Sigmoid colon (tissue), 7 donors: ENCODE measurements around the gene MATCAP1. TPM values are rescaled to one million over a fixed set of nuclear protein-coding genes. Genes with fewer than 3 reads are reported as not detected.

Experiments used
- DNase-seq: peaks from one replicate; pipeline ENCODE4 v3.0.0-alpha.2; 2019
- H3K27ac ChIP-seq, 4 donors: fragments of 200-600 bp; sonication (generic); one replicate each; pipeline ENCODE4 v1.5.1; 2016 to 2019; ENCODE audit warnings: mild to moderate bottlenecking in 1 of 4
- H3K27me3 ChIP-seq, 3 donors: fragments of 200-600 bp; sonication (generic); one replicate each; pipeline ENCODE4 v1.5.1; 2019; ENCODE audit warnings: mild to moderate bottlenecking in 1 of 3
- H3K36me3 ChIP-seq, 4 donors: fragments of 200-600 bp; sonication (generic); one replicate each; pipeline ENCODE4 v1.5.1; 2016 to 2019
- H3K4me1 ChIP-seq, 4 donors: fragments of 200-600 bp; sonication (generic); one replicate each; pipeline ENCODE4 v1.5.1; 2017 to 2019
- H3K4me3 ChIP-seq, 4 donors: fragments of 200-600 bp; sonication (generic); one replicate each; pipeline ENCODE4 v1.5.1; 2017 to 2019; ENCODE audit warnings: mild to moderate bottlenecking in 2 of 4, moderate library complexity in 1 of 4
- H3K9me3 ChIP-seq, 4 donors: fragments of 200-600 bp in 3 of 4; sonication (generic) in 3 of 4; one replicate each; pipeline versions ENCODE4 v1.5.1 to v1.6.1; 2013 to 2019
- CTCF ChIP-seq, 4 experiments: fragments of 450-650 bp in 3 of 4; fragments of 200-600 bp in 1 of 4; IDR thresholded peaks; one replicate each; pipeline ENCODE4 v1.5.1; 2016 to 2019; ENCODE audit warnings: antibody characterized with exemption in 4 of 4, mild to moderate bottlenecking in 3 of 4, moderate library complexity in 2 of 4
- EP300 ChIP-seq, 4 donors: sonication (generic); formaldehyde crosslinking; IDR thresholded peaks; one replicate each; pipeline ENCODE4 v1.6.1; 2017; ENCODE audit warnings: antibody characterized with exemption in 4 of 4
- POLR2A ChIP-seq, 2 donors: fragments of 450-650 bp; IDR thresholded peaks; one replicate each; pipeline ENCODE4 v1.6.1; 2016; ENCODE audit warnings: antibody characterized with exemption in 2 of 2, mild to moderate bottlenecking in 2 of 2, moderate library complexity in 2 of 2
- POLR2AphosphoS5 ChIP-seq, 4 donors: sonication (generic); formaldehyde crosslinking; IDR thresholded peaks; one replicate each; pipeline ENCODE4 v1.6.1; 2017; ENCODE audit warnings: antibody characterized with exemption in 4 of 4
- WGBS, 2 donors: extraction: QIAGEN DNeasy Blood & Tissue Kit; methylation state at CpG; one replicate each; pipeline ENCODE4 v1.1.7; 2013; 5-methylcytosine and 5-hydroxymethylcytosine counted together
- intact Hi-C: fragments of 100-400 bp; cut with DNase I; formaldehyde crosslinking; loops from one replicate; pipeline ENCODE4 v1.15.1; 2023
- polyA plus RNA-seq, 3 donors: library from polyadenylated mRNA; stranded (reverse); fragments of 200-250 nt; gene quantifications; one replicate each; pipeline ENCODE4 v1.2.3, GENCODE V29; 2013
- total RNA-seq, 4 donors: library from RNA; depleted of rRNA; stranded (reverse); fragments of >200 nt; gene quantifications; one replicate each; pipeline ENCODE4 v1.1.0, GENCODE V29; 2016
- donor health status: healthy with polysubstance abuse.
- donor health status: Bipolar disorder and iron deficiency.
- donor health status: healthy.

MATCAP1 gene
- total and polyA plus RNA-seq, 7 donors: 3.0 to 30.3 (median 9.4) TPM

- peak overlapping the region in 3 of 4 donors; percentile 87 to 99 (median 92) for H3K4me3 ChIP-seq
- DNase-seq: no peak
- intact Hi-C loops: loop anchor here (5.0 kb wide), 1 partner anchor 619 kb away; the partner anchor contains the start of genes CENPT and NUTF2
- H3K9me3 ChIP-seq: no peaks in the 10 kb centered on the region
- TF ChIP-seq EP300 (IDR thresholded peaks at IDR 0.05) (no peak), POLR2A (IDR thresholded peaks at IDR 0.05) (no peak)
- 84 to 91% methylated on average over 9 of the region's 9 CpGs for WGBS, 2 donors
- peaks cover 0 to 26% (median 21%) of the 10 kb centered on the region in 4 donors for H3K4me1 ChIP-seq
- H3K27ac ChIP-seq: no peak overlapping the region
- H3K36me3 ChIP-seq: peaks cover 12 to 45% (median 37%) of the 10 kb centered on the region in 4 donors
- H3K27me3 ChIP-seq: no peaks in the 10 kb centered on the region
These were observed 44.4 kb upstream of the MATCAP1 start for GRCh38 chr16:67228034-67228785.

GRCh38 chr16:67227567-67227921 lies 43.8 kb upstream of the MATCAP1 start:
- no peak for TF ChIP-seq EP300 (IDR thresholded peaks at IDR 0.05)
- no peak for TF ChIP-seq POLR2A (IDR thresholded peaks at IDR 0.05)
- TF ChIP-seq CTCF (IDR thresholded peaks at IDR 0.05): no peak
- no peak for TF ChIP-seq POLR2AphosphoS5 (IDR thresholded peaks at IDR 0.05)
- Histone ChIP-seq H3K36me3 (peaks cover 12 to 42% (median 37%) of the 10 kb centered on the region in 4 donors), H3K9me3 (no peaks in the 10 kb centered on the region), H3K4me3 (peak overlapping the region; percentile 86 to 99 (median 90)), H3K27ac (peak overlapping the region; percentile 81 to 85 (median 83)), H3K4me1 (peaks cover 0 to 26% (median 21%) of the 10 kb centered on the region in 4 donors), H3K27me3 (no peaks in the 10 kb centered on the region)
- intact Hi-C loops: loop anchor here (1.0 to 5.0 kb wide), 3 partner anchors 20 to 620 kb away; partner anchors contain the start of genes CENPT, E2F4, FHOD1 and NUTF2
- DNase-seq: no peak
- 9 to 16% methylated on average over 12 of the region's 12 CpGs for WGBS, 2 donors

- 1% methylated on average over 46 of the region's 46 CpGs for WGBS, 2 donors
- Histone ChIP-seq H3K9me3 (no peaks in the 10 kb centered on the region), H3K4me3 (peak within 1 kb of the TSS; percentile 86 to 99 (median 90)), H3K27me3 (no peaks in the 10 kb centered on the region), H3K36me3 (peaks cover 12 to 41% (median 36%) of the 10 kb centered on the region in 4 donors), H3K27ac (peak within 1 kb of the TSS; percentile 81 to 85 (median 83)), H3K4me1 (peaks cover 0 to 26% (median 21%) of the 10 kb centered on the region in 4 donors)
- DNase-seq: peak; percentile 99
- intact Hi-C loops: loop anchor here (1.0 to 5.0 kb wide), 3 partner anchors 20 to 620 kb away; partner anchors contain the start of genes CENPT, E2F4, FHOD1 and NUTF2
- TF ChIP-seq POLR2A (IDR thresholded peaks at IDR 0.05) (peak; percentile 73 to 83), POLR2AphosphoS5 (IDR thresholded peaks at IDR 0.05) (peak; percentile 96 to 98 (median 97)), EP300 (IDR thresholded peaks at IDR 0.05) (peak in 1 of 4 donors; percentile 46), CTCF (IDR thresholded peaks at IDR 0.05) (peak in 1 of 4 experiments; percentile 7)
These were observed 43.2 kb upstream of the MATCAP1 start, which contains the start of gene TMEM208 for GRCh38 chr16:67226804-67227566. Gene TMEM208 (plus strand): TSS chr16:67227130. CDS start chr16:67227219, 89 bp downstream.

GRCh38 chr16:67226295-67226803 lies 42.6 kb upstream of the MATCAP1 start:
- TF ChIP-seq POLR2A (IDR thresholded peaks at IDR 0.05): no peak
- intact Hi-C loops: loop anchor here (2.0 to 5.0 kb wide), 2 partner anchors 34 to 621 kb away; partner anchors contain the start of genes CENPT, E2F4 and NUTF2
- Histone ChIP-seq H3K4me3 (peak overlapping the region; percentile 86 to 99 (median 90)), H3K27ac (peak overlapping the region; percentile 81 to 85 (median 83)), H3K4me1 (peaks cover 0 to 26% (median 21%) of the 10 kb centered on the region in 4 donors), H3K36me3 (peaks cover 12 to 34% (median 30%) of the 10 kb centered on the region in 4 donors), H3K27me3 (no peaks in the 10 kb centered on the region), H3K9me3 (no peaks in the 10 kb centered on the region)
- no peak for DNase-seq
- WGBS, 2 donors: 15 to 38% methylated on average over 12 of the region's 12 CpGs

- Histone ChIP-seq H3K9me3 (no peaks in the 10 kb centered on the region), H3K27me3 (no peaks in the 10 kb centered on the region), H3K36me3 (peaks cover 0 to 11% (median 6%) of the 10 kb centered on the region in 4 donors), H3K4me1 (peaks cover 0 to 26% (median 21%) of the 10 kb centered on the region in 4 donors), H3K4me3 (no peak overlapping the region), H3K27ac (no peak overlapping the region)
- TF ChIP-seq EP300 (IDR thresholded peaks at IDR 0.05) (no peak), CTCF (IDR thresholded peaks at IDR 0.05) (no peak), POLR2AphosphoS5 (IDR thresholded peaks at IDR 0.05) (no peak), POLR2A (IDR thresholded peaks at IDR 0.05) (no peak)
- intact Hi-C loops: no loop called here
- DNase-seq: no peak
- 12 to 31% methylated on average over 3 of the region's 3 CpGs for WGBS, 2 donors
These were observed 40.2 kb upstream of the MATCAP1 start for GRCh38 chr16:67223992-67224391.
